Suprapubic skin (tissue), 4 donors: Measurements from ENCODE around the gene PIAS4. TPM values are rescaled to one million over a fixed set of nuclear protein-coding genes. Genes with fewer than 3 reads are reported as not detected.

ENCODE experiments used
- DNase-seq, 2 donors: peaks; one replicate each; pipeline ENCODE4 v3.0.0-alpha.2; 2019; ENCODE audit warnings: low spot score in 2 of 2
- H3K27ac ChIP-seq: fragments of 200-600 bp; sonication (generic); one replicate; pipeline ENCODE4 v1.5.1; 2019
- H3K27me3 ChIP-seq: fragments of 200-600 bp; sonication (generic); one replicate; pipeline ENCODE4 v1.5.1; 2019
- H3K36me3 ChIP-seq: fragments of 200-600 bp; sonication (generic); one replicate; pipeline ENCODE4 v1.5.1; 2019
- H3K4me1 ChIP-seq: fragments of 200-600 bp; sonication (generic); one replicate; pipeline ENCODE4 v1.5.1; 2019
- H3K4me3 ChIP-seq: fragments of 200-600 bp; sonication (generic); one replicate; pipeline ENCODE4 v1.5.1; 2019; ENCODE audit warnings: mild to moderate bottlenecking
- H3K9me3 ChIP-seq: fragments of 200-600 bp; sonication (generic); one replicate; pipeline ENCODE4 v1.5.1; 2019
- CTCF ChIP-seq, 2 donors: fragments of 200-600 bp in 1 of 2; fragments of 450-650 bp in 1 of 2; sonication (generic) in 1 of 2; IDR thresholded peaks; one replicate each; pipeline ENCODE4 v1.5.1; 2016 to 2019; ENCODE audit warnings: antibody characterized with exemption in 2 of 2, mild to moderate bottlenecking in 1 of 2, moderate library complexity in 1 of 2
- EP300 ChIP-seq: sonication (generic); formaldehyde crosslinking; IDR thresholded peaks from one replicate; pipeline ENCODE4 v1.6.1; 2017; ENCODE audit warnings: antibody characterized with exemption
- POLR2A ChIP-seq, 2 donors: fragments of 450-650 bp; IDR thresholded peaks; one replicate each; pipeline ENCODE4 v1.6.1; 2017; ENCODE audit warnings: antibody characterized with exemption in 2 of 2, mild to moderate bottlenecking in 2 of 2, moderate library complexity in 2 of 2
- POLR2AphosphoS5 ChIP-seq, 3 donors: sonication (generic); formaldehyde crosslinking; IDR thresholded peaks; one replicate each; pipeline ENCODE4 v1.6.1; 2017; ENCODE audit warnings: antibody characterized with exemption in 3 of 3
- WGBS: methylation state at CpG from one replicate; pipeline ENCODE4 v1.1.5; 2018; 5-methylcytosine and 5-hydroxymethylcytosine counted together
- total RNA-seq, 4 donors: library from RNA; depleted of rRNA; stranded (reverse); fragments of >200 nt; gene quantifications; one replicate each; pipeline ENCODE4 v1.1.0, GENCODE V29; 2016

PIAS4 gene
- total RNA-seq, 4 donors from 2014 or later: 17.1 to 28.7 (median 22.6) TPM

- Histone ChIP-seq H3K4me1 (peaks cover 4% of the 10 kb centered on the region), H3K36me3 (peaks cover 63% of the 10 kb centered on the region), H3K4me3 (no peak overlapping the region), H3K27me3 (no peaks in the 10 kb centered on the region), H3K27ac (no peak overlapping the region), H3K9me3 (no peaks in the 10 kb centered on the region)
- 89% methylated on average over 16 of the region's 16 CpGs for whole genome bisulfite sequencing
- DNase-seq: no peak
- TF ChIP-seq POLR2AphosphoS5 (IDR thresholded peaks at IDR 0.05) (no peak), EP300 (no peak), CTCF (IDR thresholded peaks at IDR 0.05) (no peak), POLR2A (IDR thresholded peaks at IDR 0.05) (no peak)
Observed at GRCh38 chr19:4027146-4027545, 19.6 kb downstream of the PIAS4 start.

- no peak for DNase-seq
- WGBS: 93% methylated on average over 31 of the region's 48 CpGs
- peaks cover 73% of the 10 kb centered on the region for H3K36me3 ChIP-seq
Observed at GRCh38 chr19:4028334-4029246, 21.1 kb downstream of the PIAS4 start.

GRCh38 chr19:4029247-4029614, 21.7 kb downstream of the PIAS4 start:
- H3K27ac ChIP-seq: no peak overlapping the region
- H3K4me1 ChIP-seq: peaks cover 7% of the 10 kb centered on the region
- no peaks in the 10 kb centered on the region for H3K27me3 ChIP-seq
- H3K9me3 ChIP-seq: no peaks in the 10 kb centered on the region
- no peak overlapping the region for H3K4me3 ChIP-seq
- 94% methylated on average over 18 of the region's 18 CpGs for WGBS
- DNase-seq: no peak
- peaks cover 73% of the 10 kb centered on the region for H3K36me3 ChIP-seq
- TF ChIP-seq POLR2AphosphoS5 (IDR thresholded peaks at IDR 0.05) (no peak), EP300 (no peak), POLR2A (IDR thresholded peaks at IDR 0.05) (no peak), CTCF (IDR thresholded peaks at IDR 0.05) (no peak)

More at GRCh38 chr19:4028334-4029246, 21.1 kb downstream of the PIAS4 start:
- no peak overlapping the region for H3K27ac ChIP-seq
- no peak for TF ChIP-seq POLR2AphosphoS5 (IDR thresholded peaks at IDR 0.05)
- TF ChIP-seq CTCF (IDR thresholded peaks at IDR 0.05): no peak
- TF ChIP-seq EP300: no peak
- no peak for TF ChIP-seq POLR2A (IDR thresholded peaks at IDR 0.05)
- H3K4me1 ChIP-seq: peaks cover 7% of the 10 kb centered on the region
- no peaks in the 10 kb centered on the region for H3K9me3 ChIP-seq
- H3K27me3 ChIP-seq: no peaks in the 10 kb centered on the region
- H3K4me3 ChIP-seq: no peak overlapping the region

- TF ChIP-seq EP300 (no peak), POLR2AphosphoS5 (IDR thresholded peaks at IDR 0.05) (no peak), CTCF (IDR thresholded peaks at IDR 0.05) (no peak), POLR2A (IDR thresholded peaks at IDR 0.05) (no peak)
- H3K4me1 ChIP-seq: peaks cover 7% of the 10 kb centered on the region
- WGBS: 95% methylated on average over 6 of the region's 6 CpGs
- no peak overlapping the region for H3K4me3 ChIP-seq
- no peaks in the 10 kb centered on the region for H3K9me3 ChIP-seq
- no peak for DNase-seq
- H3K36me3 ChIP-seq: peaks cover 75% of the 10 kb centered on the region
- no peaks in the 10 kb centered on the region for H3K27me3 ChIP-seq
- H3K27ac ChIP-seq: no peak overlapping the region
Observed at GRCh38 chr19:4030552-4030951, 23.0 kb downstream of the PIAS4 start.

- H3K27ac ChIP-seq: no peak overlapping the region
- DNase-seq: no peak
- no CpG with 5 or more reads among the region's 9 CpGs for WGBS
- H3K36me3 ChIP-seq: peaks cover 78% of the 10 kb centered on the region
- no peaks in the 10 kb centered on the region for H3K9me3 ChIP-seq
- peaks cover 7% of the 10 kb centered on the region for H3K4me1 ChIP-seq
- no peaks in the 10 kb centered on the region for H3K27me3 ChIP-seq
- no peak for TF ChIP-seq POLR2A (IDR thresholded peaks at IDR 0.05)
- no peak for TF ChIP-seq CTCF (IDR thresholded peaks at IDR 0.05)
- TF ChIP-seq EP300: no peak
- TF ChIP-seq POLR2AphosphoS5 (IDR thresholded peaks at IDR 0.05): no peak
- no peak overlapping the region for H3K4me3 ChIP-seq
Observed at GRCh38 chr19:4030981-4031380, 23.4 kb downstream of the PIAS4 start.
